ENCODE results near the gene GOLGA6D.
A peak's percentile ranks its signal among the peaks of the same experiment; 100 is the strongest.

The GOLGA6D gene

DNA sequence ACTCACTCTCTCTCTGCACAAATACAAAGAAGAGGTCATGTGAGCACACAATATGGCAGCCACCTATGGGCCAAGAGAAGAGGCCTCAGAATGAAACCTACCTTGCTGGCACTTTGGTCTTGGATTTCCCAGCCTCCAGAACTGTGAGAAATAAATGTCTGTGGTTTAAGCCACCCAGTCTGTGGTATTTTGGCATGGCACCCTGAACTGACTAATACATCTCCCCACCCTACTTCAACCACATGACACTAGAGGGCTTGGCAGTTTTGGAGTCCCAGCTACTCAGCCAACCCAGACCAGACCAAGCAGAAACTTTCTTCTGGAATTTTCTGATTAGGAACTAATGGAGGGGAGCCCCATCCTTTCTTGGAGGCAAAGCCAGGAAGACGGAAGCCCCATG, 29.9 kb downstream of the GOLGA6D start:
- TF ChIP-seq, protein P1, sequence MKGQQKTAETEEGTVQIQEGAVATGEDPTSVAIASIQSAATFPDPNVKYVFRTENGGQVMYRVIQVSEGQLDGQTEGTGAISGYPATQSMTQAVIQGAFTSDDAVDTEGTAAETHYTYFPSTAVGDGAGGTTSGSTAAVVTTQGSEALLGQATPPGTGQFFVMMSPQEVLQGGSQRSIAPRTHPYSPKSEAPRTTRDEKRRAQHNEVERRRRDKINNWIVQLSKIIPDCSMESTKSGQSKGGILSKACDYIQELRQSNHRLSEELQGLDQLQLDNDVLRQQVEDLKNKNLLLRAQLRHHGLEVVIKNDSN (IDR thresholded peaks at IDR 0.05): 0 out of 2 replicates have a peak, but pooled peaks have one; percentile 28

DNA sequence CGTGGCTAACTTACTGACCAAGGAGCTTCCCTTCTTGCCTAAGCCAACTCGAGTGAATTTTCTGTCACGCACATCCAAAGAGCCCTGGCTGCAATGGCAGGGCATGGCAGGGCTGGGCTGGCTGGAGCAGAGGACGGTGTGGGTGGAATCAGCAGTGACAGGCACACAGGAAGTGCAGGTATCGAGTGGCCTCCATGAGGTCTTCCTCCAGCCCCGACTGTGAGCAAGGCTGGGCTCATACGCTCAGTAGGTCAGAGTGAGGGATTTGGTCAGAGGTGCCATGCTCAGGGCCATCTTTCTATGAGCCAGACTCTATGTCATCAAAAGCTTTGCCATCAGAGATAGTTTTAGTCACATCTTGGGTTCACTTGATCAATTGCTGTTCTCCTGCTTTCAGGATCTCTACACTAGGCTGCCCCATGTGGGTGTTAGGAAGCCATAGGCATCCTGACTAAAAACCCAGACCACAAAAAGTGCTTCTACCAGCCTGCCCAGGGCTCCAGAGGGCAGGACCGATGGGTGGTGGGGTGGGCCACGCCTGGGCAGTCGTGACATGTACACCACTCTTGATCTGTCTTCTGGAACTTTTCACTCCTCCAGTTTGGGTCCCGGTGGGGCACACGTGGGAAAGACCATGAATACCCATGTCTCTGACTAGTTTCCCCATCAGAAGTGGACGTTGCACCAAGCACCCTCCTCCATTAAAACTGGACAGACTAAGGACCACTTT, 30.6 kb downstream of the GOLGA6D start:
- TF ChIP-seq FOXM1 (IDR thresholded peaks at IDR 0.05; ENCODE audit: borderline replicate concordance, low read depth): no peak
- TF ChIP-seq, protein P2, sequence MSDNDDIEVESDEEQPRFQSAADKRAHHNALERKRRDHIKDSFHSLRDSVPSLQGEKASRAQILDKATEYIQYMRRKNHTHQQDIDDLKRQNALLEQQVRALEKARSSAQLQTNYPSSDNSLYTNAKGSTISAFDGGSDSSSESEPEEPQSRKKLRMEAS (IDR thresholded peaks at IDR 0.05): no peak

DNA sequence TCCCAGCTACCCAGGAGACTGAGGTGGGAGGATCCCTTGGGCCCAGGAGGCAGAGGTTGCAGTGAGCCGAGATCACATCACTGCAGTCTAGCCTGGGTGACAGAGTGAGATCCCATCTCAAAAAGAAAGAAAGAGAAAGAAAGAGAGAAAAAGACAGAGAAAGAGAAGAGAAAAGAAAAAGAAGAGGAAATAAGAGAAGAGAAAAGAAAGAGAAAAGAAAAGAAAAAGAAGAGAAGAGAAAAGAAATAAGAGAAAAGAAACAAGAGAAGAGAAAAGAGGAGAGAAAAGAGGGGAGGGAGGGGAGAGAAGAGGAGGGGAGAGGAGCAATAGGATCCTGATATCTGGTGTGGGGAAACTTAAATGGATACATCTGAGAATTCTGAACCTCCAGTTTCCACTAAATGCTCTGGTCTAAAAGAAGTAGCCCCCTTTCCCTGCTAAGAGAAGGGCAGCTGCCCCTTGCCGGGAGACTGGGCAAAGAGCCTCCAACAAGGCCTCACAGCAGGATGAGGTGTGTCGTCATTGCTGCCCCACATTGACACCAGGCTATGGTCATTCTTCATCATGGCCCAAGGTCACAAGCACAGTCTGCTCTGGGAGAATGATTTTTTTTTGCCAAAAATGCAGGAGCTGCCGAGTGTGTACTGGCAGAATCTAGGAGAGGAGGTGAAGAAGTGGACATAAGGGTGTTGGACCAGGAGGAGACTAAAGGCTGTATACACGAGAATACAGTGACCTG, 32.1 kb downstream of the GOLGA6D start:
- TF ChIP-seq, protein P2 (IDR thresholded peaks at IDR 0.05): no peak
- TF ChIP-seq, protein P3, sequence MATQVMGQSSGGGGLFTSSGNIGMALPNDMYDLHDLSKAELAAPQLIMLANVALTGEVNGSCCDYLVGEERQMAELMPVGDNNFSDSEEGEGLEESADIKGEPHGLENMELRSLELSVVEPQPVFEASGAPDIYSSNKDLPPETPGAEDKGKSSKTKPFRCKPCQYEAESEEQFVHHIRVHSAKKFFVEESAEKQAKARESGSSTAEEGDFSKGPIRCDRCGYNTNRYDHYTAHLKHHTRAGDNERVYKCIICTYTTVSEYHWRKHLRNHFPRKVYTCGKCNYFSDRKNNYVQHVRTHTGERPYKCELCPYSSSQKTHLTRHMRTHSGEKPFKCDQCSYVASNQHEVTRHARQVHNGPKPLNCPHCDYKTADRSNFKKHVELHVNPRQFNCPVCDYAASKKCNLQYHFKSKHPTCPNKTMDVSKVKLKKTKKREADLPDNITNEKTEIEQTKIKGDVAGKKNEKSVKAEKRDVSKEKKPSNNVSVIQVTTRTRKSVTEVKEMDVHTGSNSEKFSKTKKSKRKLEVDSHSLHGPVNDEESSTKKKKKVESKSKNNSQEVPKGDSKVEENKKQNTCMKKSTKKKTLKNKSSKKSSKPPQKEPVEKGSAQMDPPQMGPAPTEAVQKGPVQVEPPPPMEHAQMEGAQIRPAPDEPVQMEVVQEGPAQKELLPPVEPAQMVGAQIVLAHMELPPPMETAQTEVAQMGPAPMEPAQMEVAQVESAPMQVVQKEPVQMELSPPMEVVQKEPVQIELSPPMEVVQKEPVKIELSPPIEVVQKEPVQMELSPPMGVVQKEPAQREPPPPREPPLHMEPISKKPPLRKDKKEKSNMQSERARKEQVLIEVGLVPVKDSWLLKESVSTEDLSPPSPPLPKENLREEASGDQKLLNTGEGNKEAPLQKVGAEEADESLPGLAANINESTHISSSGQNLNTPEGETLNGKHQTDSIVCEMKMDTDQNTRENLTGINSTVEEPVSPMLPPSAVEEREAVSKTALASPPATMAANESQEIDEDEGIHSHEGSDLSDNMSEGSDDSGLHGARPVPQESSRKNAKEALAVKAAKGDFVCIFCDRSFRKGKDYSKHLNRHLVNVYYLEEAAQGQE (IDR thresholded peaks at IDR 0.05; ENCODE audit: low read depth): no peak
- TF ChIP-seq RAD21 (IDR thresholded peaks at IDR 0.05; ENCODE audit: low read depth) (no peak), EP300 (IDR thresholded peaks at IDR 0.05; ENCODE audit: borderline replicate concordance) (no peak), TCF12 (IDR thresholded peaks at IDR 0.05; ENCODE audit: low read depth) (no peak), ZBTB7A (IDR thresholded peaks at IDR 0.05; ENCODE audit: low read depth) (no peak), FOXM1 (IDR thresholded peaks at IDR 0.05; ENCODE audit: borderline replicate concordance, low read depth) (no peak), TAF1 (IDR thresholded peaks at IDR 0.05; ENCODE audit: low read depth) (no peak), NFIC (IDR thresholded peaks at IDR 0.05) (no peak), YY1 (IDR thresholded peaks at IDR 0.05; ENCODE audit: low read depth) (no peak), EGR1 (IDR thresholded peaks at IDR 0.05) (no peak), CREB1 (IDR thresholded peaks at IDR 0.05; ENCODE audit: low read depth) (no peak), CEBPB (IDR thresholded peaks at IDR 0.05) (no peak), TEAD4 (IDR thresholded peaks at IDR 0.05) (no peak)
- TF ChIP-seq, protein P1 (IDR thresholded peaks at IDR 0.05): no peak

DNA sequence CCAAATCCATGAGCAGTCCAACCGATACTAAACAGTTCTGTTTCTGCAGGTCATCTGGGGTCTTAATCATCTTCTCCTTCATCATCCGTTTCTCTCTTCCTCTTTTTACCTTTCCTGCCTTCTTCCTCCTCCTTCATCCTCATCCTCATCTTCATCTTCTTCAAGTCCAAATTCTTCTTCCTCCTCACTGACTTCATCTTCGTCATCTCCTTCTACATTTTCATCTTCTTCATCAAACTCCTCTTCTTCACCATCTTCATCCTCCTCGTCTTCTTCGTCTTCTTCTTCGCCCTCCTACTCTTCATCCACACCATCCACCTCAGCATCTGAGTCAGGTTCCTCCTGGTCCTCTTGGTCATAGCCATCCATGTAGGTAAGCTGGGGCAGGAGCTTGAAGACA, 39.1 kb downstream of the GOLGA6D start:
- TF ChIP-seq RAD21 (IDR thresholded peaks at IDR 0.05; ENCODE audit: low read depth) (no peak), ZBTB7A (IDR thresholded peaks at IDR 0.05; ENCODE audit: low read depth) (no peak), EP300 (IDR thresholded peaks at IDR 0.05; ENCODE audit: borderline replicate concordance) (no peak), YY1 (IDR thresholded peaks at IDR 0.05; ENCODE audit: low read depth) (no peak), CEBPB (IDR thresholded peaks at IDR 0.05) (no peak), TAF1 (IDR thresholded peaks at IDR 0.05; ENCODE audit: low read depth) (no peak), CREB1 (IDR thresholded peaks at IDR 0.05; ENCODE audit: low read depth) (no peak), EGR1 (IDR thresholded peaks at IDR 0.05) (no peak), TEAD4 (IDR thresholded peaks at IDR 0.05) (no peak), FOXM1 (IDR thresholded peaks at IDR 0.05; ENCODE audit: borderline replicate concordance, low read depth) (no peak), TCF12 (IDR thresholded peaks at IDR 0.05; ENCODE audit: low read depth) (no peak)
- TF ChIP-seq, protein P2 (IDR thresholded peaks at IDR 0.05): no peak
- TF ChIP-seq, protein P3 (IDR thresholded peaks at IDR 0.05; ENCODE audit: low read depth): no peak
- TF ChIP-seq, protein P1 (IDR thresholded peaks at IDR 0.05): no peak

DNA sequence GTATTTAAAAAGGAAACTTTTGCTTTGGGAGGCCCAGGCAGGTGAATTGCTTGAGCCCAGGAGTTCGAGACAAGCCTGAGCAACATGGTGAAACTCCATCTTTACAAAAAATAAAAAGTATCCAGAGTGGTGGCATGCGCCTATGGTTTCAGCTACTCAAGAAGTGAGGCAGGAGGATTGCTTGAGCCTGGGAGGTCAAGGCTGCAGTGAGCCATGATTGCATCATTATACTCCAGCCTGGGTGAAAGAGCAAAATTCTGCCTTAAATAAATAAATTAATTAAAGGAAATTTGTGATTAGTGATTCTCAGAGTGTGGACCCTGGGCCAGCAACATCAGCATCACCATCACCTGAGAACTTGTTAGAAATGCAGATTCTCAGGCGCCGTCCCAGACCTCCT, 43.3 kb downstream of the GOLGA6D start:
- no peak for TF ChIP-seq EP300 (IDR thresholded peaks at IDR 0.05; ENCODE audit: borderline replicate concordance)
- TF ChIP-seq FOXM1 (IDR thresholded peaks at IDR 0.05; ENCODE audit: borderline replicate concordance, low read depth): no peak
- no peak for TF ChIP-seq TAF1 (IDR thresholded peaks at IDR 0.05; ENCODE audit: low read depth)
- no peak for TF ChIP-seq ZBTB7A (IDR thresholded peaks at IDR 0.05; ENCODE audit: low read depth)
- no peak for TF ChIP-seq TEAD4 (IDR thresholded peaks at IDR 0.05)
- TF ChIP-seq TCF12 (IDR thresholded peaks at IDR 0.05; ENCODE audit: low read depth): no peak
- TF ChIP-seq CEBPB (IDR thresholded peaks at IDR 0.05): no peak
- TF ChIP-seq, protein P1 (IDR thresholded peaks at IDR 0.05): no peak

Data from Ishikawa (cell line).